ENCODE measurements around the gene PTPRT.

Gene PTPRT

DNA sequence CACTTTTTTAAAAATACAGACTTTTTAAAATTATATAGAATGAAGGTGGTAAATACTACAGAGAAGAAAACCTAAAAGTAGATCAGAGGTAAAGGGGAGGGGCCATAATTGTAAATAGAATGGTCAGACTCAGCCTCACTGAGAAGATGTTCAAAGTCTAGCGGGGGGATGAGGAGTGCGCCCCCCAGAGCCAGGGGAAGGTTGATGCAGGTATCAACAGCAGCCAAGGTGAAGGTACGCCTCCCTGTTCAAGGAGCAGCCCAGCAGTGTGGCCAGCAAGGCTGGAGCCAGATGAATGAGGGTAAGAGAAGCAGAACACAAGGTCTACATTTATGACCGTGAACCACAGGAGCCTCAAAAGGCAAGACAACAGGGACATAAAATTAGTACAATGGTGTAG is 204.1 kb downstream of the PTPRT start:
- Histone ChIP-seq H3K36me3 (ENCODE audit: control insufficient read depth in 2 of 2, insufficient read depth in 1 of 2, low read length in 2 of 2) (no peaks in the 10 kb centered on the region), H3K4me1 (ENCODE audit: control insufficient read depth, insufficient read depth, low read length) (no peaks in the 10 kb centered on the region), H3K27ac (ENCODE audit: extremely low read depth, low read depth, low read length) (no peak overlapping the region), H3K4me3 (ENCODE audit: low read depth, low read length) (no peak overlapping the region), H3K9me3 (ENCODE audit: control insufficient read depth, insufficient read depth, low read depth, low read length) (no peaks in the 10 kb centered on the region)
- POLR2A ChIA-PET: no interaction called here
- no peak for TF ChIP-seq ZNF530 (tag by site-specific recombination; IDR thresholded peaks at IDR 0.05; ENCODE audit: low read depth)
- no peak for TF ChIP-seq KLF8 (tag by site-specific recombination; IDR thresholded peaks at IDR 0.05)
- no peak for TF ChIP-seq KLF9 (tag by site-specific recombination; IDR thresholded peaks at IDR 0.05; ENCODE audit: low read depth)
- TF ChIP-seq IKZF3 (tag by site-specific recombination; IDR thresholded peaks at IDR 0.05): no peak
- TF ChIP-seq ZNF664 (tag by site-specific recombination; IDR thresholded peaks at IDR 0.05): no peak
- TF ChIP-seq, protein P1, sequence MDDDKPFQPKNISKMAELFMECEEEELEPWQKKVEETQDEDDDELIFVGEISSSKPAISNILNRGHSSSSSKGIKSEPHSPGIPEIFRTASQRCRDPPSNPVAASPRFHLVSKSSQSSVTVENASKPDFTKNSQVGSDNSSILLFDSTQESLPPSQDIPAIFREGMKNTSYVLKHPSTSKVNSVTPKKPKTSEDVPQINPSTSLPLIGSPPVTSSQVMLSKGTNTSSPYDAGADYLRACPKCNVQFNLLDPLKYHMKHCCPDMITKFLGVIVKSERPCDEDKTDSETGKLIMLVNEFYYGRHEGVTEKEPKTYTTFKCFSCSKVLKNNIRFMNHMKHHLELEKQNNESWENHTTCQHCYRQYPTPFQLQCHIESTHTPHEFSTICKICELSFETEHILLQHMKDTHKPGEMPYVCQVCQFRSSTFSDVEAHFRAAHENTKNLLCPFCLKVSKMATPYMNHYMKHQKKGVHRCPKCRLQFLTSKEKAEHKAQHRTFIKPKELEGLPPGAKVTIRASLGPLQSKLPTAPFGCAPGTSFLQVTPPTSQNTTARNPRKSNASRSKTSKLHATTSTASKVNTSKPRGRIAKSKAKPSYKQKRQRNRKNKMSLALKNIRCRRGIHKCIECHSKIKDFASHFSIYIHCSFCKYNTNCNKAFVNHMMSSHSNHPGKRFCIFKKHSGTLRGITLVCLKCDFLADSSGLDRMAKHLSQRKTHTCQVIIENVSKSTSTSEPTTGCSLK (tag by site-specific recombination; IDR thresholded peaks at IDR 0.05): no peak
- no peak for TF ChIP-seq ZNF521 (tag by site-specific recombination; IDR thresholded peaks at IDR 0.05)
- TF ChIP-seq ZNF354C (tag by site-specific recombination; IDR thresholded peaks at IDR 0.05; ENCODE audit: borderline replicate concordance, low read depth): no peak
- no peak for TF ChIP-seq ZNF423 (tag by site-specific recombination; IDR thresholded peaks at IDR 0.05)
- TF ChIP-seq ZNF549 (tag by site-specific recombination; IDR thresholded peaks at IDR 0.05): no peak
- no peak for TF ChIP-seq ZNF10 (tag by site-specific recombination; IDR thresholded peaks at IDR 0.05)
- no peak for TF ChIP-seq ZNF366 (tag by site-specific recombination; conservative IDR thresholded peaks at IDR 0.05)
- TF ChIP-seq ZNF514 (tag by site-specific recombination; IDR thresholded peaks at IDR 0.05): no peak
- no peak for TF ChIP-seq ZNF596 (tag by site-specific recombination; IDR thresholded peaks at IDR 0.05)
- CTCF ChIA-PET: no interaction called here

DNA sequence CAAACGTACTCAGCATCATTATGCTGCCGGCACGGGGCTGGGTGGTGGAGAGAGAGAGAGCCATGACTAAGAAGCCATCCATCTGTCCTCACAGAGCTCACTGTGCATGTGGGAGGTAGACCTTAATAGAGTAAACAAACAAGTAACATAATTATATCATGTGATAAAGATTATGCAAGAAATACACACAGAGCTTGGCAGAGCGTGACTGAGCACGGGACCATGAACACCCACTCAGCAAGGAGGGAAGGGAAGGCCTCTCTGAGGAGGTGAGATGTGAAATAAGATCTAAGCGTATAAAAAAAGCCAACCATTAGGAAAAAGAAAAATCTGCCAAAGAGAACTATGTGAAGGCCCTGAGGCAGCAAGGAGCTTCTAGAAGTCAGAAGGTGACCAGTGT is 207.5 kb downstream of the PTPRT start:
- Histone ChIP-seq H3K9me3 (ENCODE audit: control insufficient read depth, insufficient read depth, low read depth, low read length) (no peaks in the 10 kb centered on the region), H3K36me3 (ENCODE audit: control insufficient read depth in 2 of 2, insufficient read depth in 1 of 2, low read length in 2 of 2) (no peaks in the 10 kb centered on the region), H3K4me3 (ENCODE audit: low read depth, low read length) (no peak overlapping the region), H3K27ac (ENCODE audit: extremely low read depth, low read depth, low read length) (no peak overlapping the region), H3K4me1 (ENCODE audit: control insufficient read depth, insufficient read depth, low read length) (no peaks in the 10 kb centered on the region)
- ChIA-PET CTCF (no interaction called here), POLR2A (no interaction called here)
- TF ChIP-seq, protein P2, sequence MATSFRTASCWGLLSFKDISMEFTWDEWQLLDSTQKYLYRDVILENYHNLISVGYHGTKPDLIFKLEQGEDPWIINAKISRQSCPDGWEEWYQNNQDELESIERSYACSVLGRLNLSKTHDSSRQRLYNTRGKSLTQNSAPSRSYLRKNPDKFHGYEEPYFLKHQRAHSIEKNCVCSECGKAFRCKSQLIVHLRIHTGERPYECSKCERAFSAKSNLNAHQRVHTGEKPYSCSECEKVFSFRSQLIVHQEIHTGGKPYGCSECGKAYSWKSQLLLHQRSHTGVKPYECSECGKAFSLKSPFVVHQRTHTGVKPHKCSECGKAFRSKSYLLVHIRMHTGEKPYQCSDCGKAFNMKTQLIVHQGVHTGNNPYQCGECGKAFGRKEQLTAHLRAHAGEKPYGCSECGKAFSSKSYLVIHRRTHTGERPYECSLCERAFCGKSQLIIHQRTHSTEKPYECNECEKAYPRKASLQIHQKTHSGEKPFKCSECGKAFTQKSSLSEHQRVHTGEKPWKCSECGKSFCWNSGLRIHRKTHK (tag by site-specific recombination; IDR thresholded peaks at IDR 0.05): no peak
- peak; percentile 57 for TF ChIP-seq ZFHX2 (tag by site-specific recombination; conservative IDR thresholded peaks at IDR 0.05)
- TF ChIP-seq, protein P3, sequence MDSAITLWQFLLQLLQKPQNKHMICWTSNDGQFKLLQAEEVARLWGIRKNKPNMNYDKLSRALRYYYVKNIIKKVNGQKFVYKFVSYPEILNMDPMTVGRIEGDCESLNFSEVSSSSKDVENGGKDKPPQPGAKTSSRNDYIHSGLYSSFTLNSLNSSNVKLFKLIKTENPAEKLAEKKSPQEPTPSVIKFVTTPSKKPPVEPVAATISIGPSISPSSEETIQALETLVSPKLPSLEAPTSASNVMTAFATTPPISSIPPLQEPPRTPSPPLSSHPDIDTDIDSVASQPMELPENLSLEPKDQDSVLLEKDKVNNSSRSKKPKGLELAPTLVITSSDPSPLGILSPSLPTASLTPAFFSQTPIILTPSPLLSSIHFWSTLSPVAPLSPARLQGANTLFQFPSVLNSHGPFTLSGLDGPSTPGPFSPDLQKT (IDR thresholded peaks at IDR 0.05; ENCODE audit: borderline replicate concordance, low read depth, low read length): no peak

DNA sequence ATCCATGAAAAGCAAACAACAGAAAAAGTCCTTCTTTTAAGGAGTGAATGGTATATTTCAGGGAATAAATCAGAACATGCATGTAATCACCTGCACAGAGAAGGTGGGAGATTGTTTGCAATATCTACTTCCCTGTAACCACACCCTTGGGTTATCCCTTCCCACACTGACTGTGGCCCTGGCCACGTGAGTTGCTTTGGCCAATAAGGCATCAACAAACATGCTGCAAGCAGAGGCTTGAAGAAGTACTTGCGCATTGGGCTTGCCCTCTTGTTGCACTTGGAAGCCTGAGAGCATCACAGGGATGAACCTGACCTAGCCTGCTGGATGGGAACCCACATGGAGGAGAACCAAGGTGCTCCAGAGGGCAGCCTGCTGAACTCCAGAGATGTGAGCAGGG is 208.5 kb downstream of the PTPRT start:
- H3K4me1 ChIP-seq (ENCODE audit: control insufficient read depth, insufficient read depth, low read length): no peaks in the 10 kb centered on the region
- H3K9me3 ChIP-seq (ENCODE audit: control insufficient read depth, insufficient read depth, low read depth, low read length): no peaks in the 10 kb centered on the region
- no peak overlapping the region for H3K27ac ChIP-seq (ENCODE audit: extremely low read depth, low read depth, low read length)
- TF ChIP-seq ZNF561 (tag by site-specific recombination; IDR thresholded peaks at IDR 0.05; ENCODE audit: borderline replicate concordance): no peak
- TF ChIP-seq, protein P4, sequence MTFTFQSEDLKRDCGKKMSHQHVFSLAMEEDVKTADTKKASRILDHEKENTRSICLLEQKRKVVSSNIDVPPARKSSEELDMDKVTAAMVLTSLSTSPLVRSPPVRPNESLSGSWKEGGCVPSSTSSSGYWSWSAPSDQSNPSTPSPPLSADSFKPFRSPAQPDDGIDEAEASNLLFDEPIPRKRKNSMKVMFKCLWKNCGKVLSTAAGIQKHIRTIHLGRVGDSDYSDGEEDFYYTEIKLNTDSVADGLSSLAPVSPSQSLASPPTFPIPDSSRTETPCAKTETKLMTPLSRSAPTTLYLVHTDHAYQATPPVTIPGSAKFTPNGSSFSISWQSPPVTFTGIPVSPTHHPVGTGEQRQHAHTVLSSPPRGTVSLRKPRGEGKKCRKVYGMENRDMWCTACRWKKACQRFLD (tag by site-specific recombination; IDR thresholded peaks at IDR 0.05): no peak
- TF ChIP-seq ZNF394 (tag by site-specific recombination; IDR thresholded peaks at IDR 0.05; ENCODE audit: borderline replicate concordance): no peak
- H3K4me3 ChIP-seq (ENCODE audit: low read depth, low read length): no peak overlapping the region
- ChIA-PET CTCF (no interaction called here), POLR2A (no interaction called here)
- H3K36me3 ChIP-seq (ENCODE audit: control insufficient read depth in 2 of 2, insufficient read depth in 1 of 2, low read length in 2 of 2): no peaks in the 10 kb centered on the region
